Amniotic epithelial cell (primary cell): Measurements from ENCODE around the gene ITGAD.

Source experiments
- DNase-seq: peaks from one replicate; pipeline ENCODE4 v3.0.0-alpha.2; 2010; ENCODE audit warnings: low read depth

The ITGAD gene

DNA sequence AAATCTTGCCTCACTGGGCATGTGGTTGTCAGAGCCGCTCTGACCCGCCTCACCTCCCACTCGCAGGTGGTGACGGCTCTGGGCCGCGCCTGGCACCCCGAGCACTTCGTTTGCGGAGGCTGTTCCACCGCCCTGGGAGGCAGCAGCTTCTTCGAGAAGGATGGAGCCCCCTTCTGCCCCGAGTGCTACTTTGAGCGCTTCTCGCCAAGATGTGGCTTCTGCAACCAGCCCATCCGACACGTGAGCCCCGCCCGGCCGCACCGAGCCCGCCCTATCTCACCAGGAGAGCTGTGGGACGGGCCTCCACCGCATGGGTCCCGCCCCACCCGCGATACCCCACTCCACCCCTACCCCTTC, 82.8 kb downstream of the ITGAD start:
- no peak for DNase-seq
